K562 (cell line): ENCODE data around the gene LAPTM5. TPM values are rescaled to one million over a fixed set of nuclear protein-coding genes. Genes with fewer than 3 reads are reported as not detected.

Experiments used
- ATF1 ChIP-seq, 2 experiments: fragments of 450-650 bp in 1 of 2; IDR thresholded peaks; 2 replicates each; pipeline ENCODE4 v1.6.1; 2016; ENCODE audit warnings: missing compliant biosample characterization in 1 of 2, missing genetic modification characterization in 1 of 2
- CEBPG ChIP-seq, 3 experiments: fragments of 200-800 bp in 1 of 3; sonication (Bioruptor generic) in 1 of 3; sonication (generic) in 1 of 3; formaldehyde crosslinking in 1 of 3; IDR thresholded peaks in 2 of 3; conservative IDR thresholded peaks in 1 of 3; 2 replicates each; pipeline versions ENCODE4 v1.6.1 to v1.8.0; 2016 to 2022; ENCODE audit warnings: missing compliant biosample characterization in 2 of 3, missing genetic modification characterization in 2 of 3, mild to moderate bottlenecking in 1 of 3, missing genetic modification reagents in 1 of 3
- CEBPZ ChIP-seq: fragments of 150-350 bp; IDR thresholded peaks from 2 replicates; pipeline ENCODE4 v1.6.1; 2014; ENCODE audit warnings: low read depth, mild to moderate bottlenecking, low read length, borderline replicate concordance
- CHD1 ChIP-seq: fragments of 200-600 bp; sonication (generic); IDR thresholded peaks from one replicate; pipeline ENCODE4 v1.6.1; 2012; ENCODE audit warnings: mild to moderate bottlenecking, moderate library complexity, low read length, inconsistent platforms
- EP400 ChIP-seq: fragments of 450-650 bp; IDR thresholded peaks from 2 replicates; pipeline ENCODE4 v1.6.1; 2017; ENCODE audit warnings: antibody characterized with exemption, mild to moderate bottlenecking, moderate library complexity
- ESRRB ChIP-seq: fragments of 250-450 bp; sonication (Bioruptor Pico); IDR thresholded peaks from 2 replicates; pipeline ENCODE4 v1.5.0; 2020; ENCODE audit warnings: mild to moderate bottlenecking, moderate library complexity, borderline replicate concordance
- FOXP4 ChIP-seq: sonication (generic); formaldehyde crosslinking; IDR thresholded peaks from 2 replicates; pipeline ENCODE4 v1.8.0; 2022; ENCODE audit warnings: mild to moderate bottlenecking, missing genetic modification reagents, borderline replicate concordance
- GMEB1 ChIP-seq: fragments of 250-450 bp; sonication (Bioruptor Pico); IDR thresholded peaks from 2 replicates; pipeline ENCODE4 v1.4.0; 2020; ENCODE audit warnings: mild to moderate bottlenecking
- HNRNPL ChIP-seq: fragments of 200-400 bp; formaldehyde crosslinking; IDR thresholded peaks from 2 replicates; pipeline ENCODE4 v1.6.1; 2017; ENCODE audit warnings: low read depth, mild to moderate bottlenecking, low read length
- HOXB6 ChIP-seq: fragments of 250-450 bp; sonication (Bioruptor Pico); IDR thresholded peaks from 2 replicates; pipeline ENCODE4 v1.5.1; 2022; ENCODE audit warnings: mild to moderate bottlenecking, borderline replicate concordance
- LEF1 ChIP-seq: fragments of 450-650 bp; IDR thresholded peaks from 2 replicates; pipeline ENCODE4 v1.6.1; 2016; ENCODE audit warnings: mild to moderate bottlenecking
- MEF2D ChIP-seq: conservative IDR thresholded peaks from 2 replicates; pipeline ENCODE4 v1.6.1; 2016; ENCODE audit warnings: low read depth, missing genetic modification characterization, missing compliant biosample characterization
- NR3C1 ChIP-seq: sonication (generic); formaldehyde crosslinking; IDR thresholded peaks from 2 replicates; pipeline ENCODE4 v1.8.1; 2022; ENCODE audit warnings: missing genetic modification reagents
- POLR3G ChIP-seq: IDR thresholded peaks from 2 replicates; pipeline ENCODE4 v1.6.1; 2011; ENCODE audit not compliant: insufficient read length, insufficient replicate concordance; ENCODE audit errors: extremely low read depth
- PTBP1 ChIP-seq: fragments of 200-400 bp; formaldehyde crosslinking; IDR thresholded peaks from 2 replicates; pipeline ENCODE4 v1.6.1; 2017; ENCODE audit warnings: low read depth, low read length
- SLC30A9 ChIP-seq: fragments of 250-450 bp; sonication (Bioruptor Pico); IDR thresholded peaks from 2 replicates; pipeline ENCODE4 v1.8.0; 2022; ENCODE audit warnings: mild to moderate bottlenecking, moderate library complexity
- TCF15 ChIP-seq: fragments of 250-450 bp; sonication (Bioruptor Pico); IDR thresholded peaks from 2 replicates; pipeline ENCODE4 v1.8.0; 2022; ENCODE audit warnings: moderate library complexity, mild to moderate bottlenecking, inconsistent platforms
- THRAP3 ChIP-seq: fragments of 450-650 bp; IDR thresholded peaks from 2 replicates; pipeline ENCODE4 v1.6.1; 2016; ENCODE audit warnings: mild to moderate bottlenecking, inconsistent platforms, borderline replicate concordance
- ZBTB8A ChIP-seq: fragments of 450-650 bp; IDR thresholded peaks from 2 replicates; pipeline ENCODE4 v1.6.1; 2018; ENCODE audit warnings: mild to moderate bottlenecking, moderate library complexity; ENCODE audit not compliant: partially characterized antibody
- ZNF282 ChIP-seq: sonication (generic); formaldehyde crosslinking; IDR thresholded peaks from 2 replicates; pipeline ENCODE4 v1.8.1; 2023; ENCODE audit warnings: missing genetic modification reagents
- ZNF316 ChIP-seq: fragments of 450-650 bp; IDR thresholded peaks from 2 replicates; pipeline ENCODE4 v1.6.1; 2016
- ZNF384 ChIP-seq: IDR thresholded peaks from 2 replicates; pipeline ENCODE4 v1.6.1; 2012; ENCODE audit warnings: low read depth, low read length, improper control_type of control experiment
- ZNF586 ChIP-seq: fragments of 450-650 bp; formaldehyde crosslinking; conservative IDR thresholded peaks from 2 replicates; pipeline ENCODE4 v1.4.0; 2020; ENCODE audit warnings: mild to moderate bottlenecking, moderate library complexity
- polyA plus RNA-seq, 8 experiments: library from polyadenylated mRNA; depleted of rRNA in 4 of 8; stranded (reverse) in 5 of 8; unstranded in 3 of 8; fragments of >200 nt; fragmentation: Nextera tagmentation in 2 of 8; fragmentation: Illumina TruSeq in 1 of 8; extraction: Ambion mirVana in 2 of 8; extraction: Trizol in 1 of 8; gene quantifications; 2 replicates each; pipeline versions ENCODE4 v1.2.1 to v1.2.3, GENCODE V29; 2011 to 2014; ENCODE audit warnings: inconsistent platforms in 1 of 8, missing spikeins in 1 of 8
- total RNA-seq, 7 experiments: library from RNA; depleted of rRNA in 6 of 7; stranded (reverse); fragments of >200 nt in 6 of 7; fragmentation: Illumina TruSeq in 2 of 7; extraction: Trizol in 2 of 7; gene quantifications; 2 replicates each; pipeline versions ENCODE4 v1.2.1 to v1.2.3, GENCODE V29; 2011 to 2021; ENCODE audit warnings: low replicate concordance in 1 of 7

LAPTM5 gene
- total and polyA plus RNA-seq, 9 of the 15 experiments (the other 6 are each of a cell fraction or from before 2014, with no cell fraction given): 2.4 to 47.3 (median 20.3) TPM

DNA sequence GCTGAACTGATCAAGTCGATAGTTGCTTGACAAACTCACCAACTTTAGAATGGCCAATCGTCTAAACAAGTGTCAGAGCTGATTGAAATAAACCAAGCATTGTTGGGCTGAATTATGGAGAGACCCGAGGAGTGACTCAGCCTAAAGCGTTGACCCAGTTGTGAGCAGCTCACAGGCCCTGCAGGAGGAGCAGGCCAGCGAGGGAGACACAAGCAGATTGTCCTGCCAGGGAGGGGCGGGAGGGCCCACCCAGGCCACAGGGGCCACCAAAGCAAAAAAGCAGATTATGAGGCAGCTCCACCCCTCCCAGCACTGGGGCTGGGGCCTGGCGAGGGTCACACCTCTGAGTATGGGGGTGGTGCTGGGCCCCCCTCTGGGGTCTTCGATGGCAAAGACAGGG, 24.1 kb downstream of the LAPTM5 start (continued):
- TF ChIP-seq FOXP4 (CRISPR knock-in tag) (no peak), POLR3G (no peak), ESRRB (CRISPR knock-in tag) (no peak), CEBPG (CRISPR knock-in tag; IDR thresholded peaks at IDR 0.05) (no peak), CEBPG (tag; conservative IDR thresholded peaks at IDR 0.05 in 1 of 2, IDR thresholded peaks at IDR 0.05 in 1 of 2) (no peak), EP400 (no peak), THRAP3 (no peak), CEBPZ (no peak), NR3C1 (CRISPR knock-in tag) (no peak), PTBP1 (no peak), ATF1 (CRISPR knock-in tag; IDR thresholded peaks at IDR 0.05) (no peak), ATF1 (tag; IDR thresholded peaks at IDR 0.05) (no peak), ZNF384 (no peak), ZNF282 (CRISPR knock-in tag) (no peak), ZBTB8A (no peak), HOXB6 (CRISPR knock-in tag) (no peak), GMEB1 (CRISPR knock-in tag) (peak; percentile 25; the same call in 1 of the 2 replicates), ZNF316 (0 out of 2 replicates have a peak, but pooled peaks have one; percentile 8), MEF2D (no peak), HNRNPL (no peak), SLC30A9 (CRISPR knock-in tag) (no peak), TCF15 (CRISPR knock-in tag) (no peak), ZNF586 (CRISPR knock-in tag) (no peak), LEF1 (no peak), CHD1 (no peak)
